Iris pigment epithelial cell (primary cell): ENCODE data around the gene APOO.

Experiments used
- DNase-seq: peaks from one replicate; pipeline ENCODE4 v3.0.0-alpha.2; 2011; ENCODE audit warnings: low read depth

Gene APOO

DNA sequence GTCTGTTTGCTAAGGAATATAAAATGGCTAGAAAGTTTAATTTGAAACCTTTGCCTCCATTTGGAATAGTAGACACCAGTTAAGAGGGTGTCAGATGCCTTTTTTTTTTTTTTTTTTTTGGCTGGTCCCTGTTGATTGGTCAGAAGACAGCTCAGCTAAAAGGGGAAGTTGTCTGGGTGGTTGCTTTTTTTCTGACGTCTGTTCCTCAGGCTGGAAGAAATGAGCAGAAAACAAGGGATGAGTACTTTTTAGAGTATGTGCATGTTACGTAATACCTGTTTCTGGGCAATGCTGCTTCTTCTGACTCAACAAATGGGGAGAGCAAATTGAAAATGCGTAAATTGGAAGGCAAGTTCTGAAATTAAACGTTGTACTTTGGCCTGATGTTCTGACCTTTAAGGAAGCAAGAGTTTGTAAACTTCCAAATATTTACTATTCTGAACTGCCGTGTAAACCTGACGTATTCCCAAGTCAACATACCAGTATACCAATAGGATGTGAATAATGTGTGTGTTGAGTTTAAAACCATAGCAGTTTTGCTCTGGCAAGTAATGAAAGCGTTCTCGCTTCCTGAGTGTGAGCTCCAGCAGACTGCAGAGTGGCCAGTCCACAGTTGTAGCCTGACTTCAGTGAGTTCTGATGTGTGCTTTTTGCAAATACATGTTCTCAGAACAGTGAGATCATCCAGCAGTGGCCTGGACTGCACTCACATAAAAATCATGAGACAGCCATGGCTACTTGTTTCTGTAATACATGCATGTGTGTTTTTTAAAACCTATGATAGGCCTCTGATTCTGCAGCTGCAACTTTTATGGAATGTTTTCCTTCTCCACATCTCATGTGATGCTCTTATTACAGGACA, 123.0 kb downstream of the APOO start:
- DNase-seq, result peak; percentile 83

DNA sequence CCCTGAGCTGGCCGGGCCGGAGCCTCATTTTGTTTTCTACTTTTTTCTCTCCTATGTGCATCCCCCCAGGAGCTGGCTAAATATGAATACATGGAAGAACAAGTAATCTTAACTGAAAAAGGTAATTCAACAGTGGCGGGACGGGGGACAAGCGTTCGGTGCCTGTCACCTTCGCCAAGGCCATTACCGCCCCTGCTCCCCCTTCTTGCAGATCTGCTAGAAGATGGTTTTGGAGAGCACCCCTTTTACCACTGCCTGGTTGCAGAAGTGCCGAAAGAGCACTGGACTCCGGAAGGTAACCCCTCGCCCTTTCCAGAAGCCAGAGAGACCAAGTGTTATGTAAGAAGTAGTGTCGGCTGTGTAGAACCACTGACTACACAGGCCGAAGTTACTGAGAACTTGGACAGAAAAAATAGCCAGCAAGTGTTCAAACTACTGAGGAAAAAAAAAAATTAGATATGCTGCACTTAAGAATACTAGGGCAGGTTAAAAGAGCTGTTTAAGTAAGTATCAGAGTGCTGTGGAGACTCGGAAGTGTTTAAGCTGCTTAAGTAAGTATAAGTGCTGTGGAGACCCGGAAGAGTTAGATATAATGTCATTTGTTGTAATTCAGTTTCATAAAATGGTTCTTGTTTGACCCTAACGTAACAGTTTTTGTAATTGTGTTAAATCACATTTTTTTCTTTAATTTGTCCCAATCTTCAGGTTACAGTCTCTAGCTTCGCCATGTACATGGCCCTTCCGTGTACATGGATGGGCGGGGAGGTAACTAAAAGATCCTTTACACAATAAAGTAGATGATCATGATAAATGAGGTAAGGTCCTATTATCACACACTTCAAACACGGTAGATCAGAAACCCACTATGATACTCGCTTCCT, 123.9 kb downstream of the APOO start:
- peak; percentile 15 for DNase-seq
